OCI-LY1 (cell line): ENCODE results near the gene DBN1.

Experiments
- CTCF ChIP-seq: fragments of 200-600 bp; sonication (generic), shearing (Covaris generic); IDR thresholded peaks from 2 replicates; pipeline ENCODE4 v1.5.1; 2017; ENCODE audit warnings: mild to moderate bottlenecking, antibody characterized with exemption, low read length, moderate library complexity, mixed read lengths
- EZH2 ChIP-seq: fragments of 200-600 bp; sonication (generic), shearing (Covaris generic); IDR thresholded peaks from 2 replicates; pipeline ENCODE4 v1.8.0; 2017; ENCODE audit warnings: borderline replicate concordance, mixed run types, mild to moderate bottlenecking, antibody characterized with exemption, low read length, moderate library complexity, mixed read lengths

GRCh38 chr5:177478711-177479646 is 5.5 kb upstream of the DBN1 start:
- TF ChIP-seq CTCF (no peak), EZH2 (no peak)
